T-helper 17 cell (primary cell): ENCODE data around the gene PGLYRP2. TPM values are rescaled to one million over a fixed set of nuclear protein-coding genes. Genes with fewer than 3 reads are reported as not detected.
"Not testable (repeated sequence)": the region's sequence is repeated elsewhere in the genome, so short reads cannot be mapped to it uniquely, and the experiment has no call there.

Experiments used
- ATAC-seq: fragments of 150-1000 bp; cut with Tn5 transposase; 2 replicates; pipeline ENCODE4 v1.10.0; 2021; ENCODE audit warnings: mild to moderate bottlenecking, moderate library complexity
- DNase-seq, 3 donors: peaks; one replicate each; pipeline versions ENCODE4 v3.0.0 to v3.0.0-alpha.2; 2020 to 2021
- H3K9me3 ChIP-seq: one replicate; pipeline ENCODE4 v1.7.0; 2013; ENCODE audit warnings: low read length, mild to moderate bottlenecking; ENCODE audit not compliant: control insufficient read depth, poor library complexity, severe bottlenecking
- H3K27ac Mint-ChIP-seq: one replicate; pipeline ENCODE4 v1.8.0; 2022; ENCODE audit warnings: mild to moderate bottlenecking, moderate library complexity, mixed read lengths
- H3K27me3 Mint-ChIP-seq: one replicate; pipeline ENCODE4 v1.8.0; 2022; ENCODE audit warnings: mixed read lengths
- H3K36me3 Mint-ChIP-seq: one replicate; pipeline ENCODE4 v1.8.0; 2022; ENCODE audit warnings: low read depth, mixed read lengths
- H3K4me1 Mint-ChIP-seq: one replicate; pipeline ENCODE4 v1.8.0; 2022; ENCODE audit warnings: mild to moderate bottlenecking, mixed read lengths
- H3K4me3 Mint-ChIP-seq: one replicate; pipeline ENCODE4 v1.8.0; 2022; ENCODE audit warnings: mild to moderate bottlenecking, moderate library complexity, mixed read lengths
- total RNA-seq, 4 donors: library from RNA in 2 of 4; stranded (reverse) in 2 of 4; gene quantifications; one replicate each; pipeline ENCODE4 v1.2.3 and lab custom pipeline; 2022 to 2026

The PGLYRP2 gene
- total RNA-seq, 2 donors from 2014 or later = not detected

DNA sequence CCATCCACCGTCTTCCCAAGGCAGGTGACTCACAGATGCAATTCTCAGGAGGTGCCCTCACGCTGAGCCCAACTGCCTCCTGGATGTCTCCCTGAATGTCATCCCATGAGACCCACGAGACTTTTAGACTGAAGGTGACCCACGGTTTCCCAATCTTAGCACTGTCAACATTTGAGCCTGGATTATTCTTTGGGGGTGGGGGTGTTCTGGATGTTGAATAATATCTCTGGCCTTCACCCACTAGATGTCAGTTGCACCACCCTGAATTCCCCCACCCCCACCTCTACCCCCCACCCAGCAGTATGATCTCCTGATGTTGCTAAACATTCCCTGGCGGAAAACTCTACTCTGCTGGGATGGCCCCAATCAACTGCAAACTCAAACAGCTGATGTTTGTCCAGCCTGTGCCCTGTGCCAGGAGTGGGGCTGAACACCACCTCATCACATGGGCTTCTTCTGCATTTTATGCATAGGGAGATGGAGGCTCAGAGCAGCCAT lies 26.8 kb upstream of the PGLYRP2 start:
- Mint-ChIP-seq H3K27me3 (peaks cover 9% of the 10 kb centered on the region), H3K36me3 (no peaks in the 10 kb centered on the region), H3K4me1 (peaks cover 18% of the 10 kb centered on the region), H3K27ac (no peak overlapping the region), H3K4me3 (no peak overlapping the region)
- ATAC-seq (no peak), DNase-seq (no peak)
- H3K9me3 ChIP-seq = no peaks in the 10 kb centered on the region

DNA sequence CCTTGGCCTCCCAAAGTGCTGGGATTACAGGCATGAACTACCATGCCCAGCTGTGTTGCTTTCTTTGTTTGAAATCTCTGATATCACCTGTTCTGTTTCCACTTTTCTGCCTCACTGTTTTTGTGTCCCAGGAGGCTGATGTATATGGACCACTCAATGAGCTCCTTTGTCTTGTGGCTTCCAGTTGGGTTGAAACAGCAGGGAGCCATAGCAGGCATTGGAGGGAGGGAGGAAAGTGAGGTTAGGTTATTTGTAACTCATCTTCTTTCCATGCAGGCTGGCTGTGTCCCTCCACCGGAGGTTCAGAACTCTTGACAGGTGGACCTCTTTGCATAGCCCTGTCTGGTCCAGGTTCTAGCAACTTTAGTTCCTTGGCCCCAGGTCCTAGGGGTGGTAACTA lies 23.0 kb upstream of the PGLYRP2 start:
- DNase-seq (no peak), ATAC-seq (no peak)
- no peak overlapping the region for H3K27ac Mint-ChIP-seq

DNA sequence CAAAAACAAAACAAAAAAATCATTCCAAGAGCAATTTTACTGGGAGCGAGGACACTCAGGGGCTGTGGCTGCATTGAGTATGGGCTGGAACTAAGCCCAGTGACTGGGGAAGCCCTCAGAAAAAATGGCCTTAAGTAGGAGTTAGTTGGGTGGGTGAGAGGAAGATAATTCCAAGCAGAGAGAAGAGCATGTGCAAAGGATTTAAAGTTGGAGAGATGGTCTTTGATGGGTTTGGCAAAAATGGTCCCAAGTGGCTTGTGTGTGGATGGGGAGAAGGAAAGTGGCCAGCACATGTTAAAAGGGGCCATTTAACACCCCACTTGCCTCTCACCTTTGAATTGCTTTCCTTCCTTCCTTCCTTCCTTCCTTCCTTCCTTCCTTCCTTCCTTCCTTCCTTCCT lies 22.3 kb upstream of the PGLYRP2 start:
- H3K9me3 ChIP-seq = no peaks in the 10 kb centered on the region
- Mint-ChIP-seq H3K27ac (peak overlapping the region; percentile 56), H3K4me1 (peaks cover 21% of the 10 kb centered on the region), H3K27me3 (peaks cover 5% of the 10 kb centered on the region), H3K4me3 (no peak overlapping the region), H3K36me3 (no peaks in the 10 kb centered on the region)
- DNase-seq = no peak
- ATAC-seq = no peak

More for the DNA sequence above, 23.0 kb upstream of the PGLYRP2 start:
- Mint-ChIP-seq H3K4me3 (no peak overlapping the region), H3K36me3 (no peaks in the 10 kb centered on the region), H3K27me3 (peaks cover 5% of the 10 kb centered on the region), H3K4me1 (peaks cover 23% of the 10 kb centered on the region)
- no peaks in the 10 kb centered on the region for H3K9me3 ChIP-seq

DNA sequence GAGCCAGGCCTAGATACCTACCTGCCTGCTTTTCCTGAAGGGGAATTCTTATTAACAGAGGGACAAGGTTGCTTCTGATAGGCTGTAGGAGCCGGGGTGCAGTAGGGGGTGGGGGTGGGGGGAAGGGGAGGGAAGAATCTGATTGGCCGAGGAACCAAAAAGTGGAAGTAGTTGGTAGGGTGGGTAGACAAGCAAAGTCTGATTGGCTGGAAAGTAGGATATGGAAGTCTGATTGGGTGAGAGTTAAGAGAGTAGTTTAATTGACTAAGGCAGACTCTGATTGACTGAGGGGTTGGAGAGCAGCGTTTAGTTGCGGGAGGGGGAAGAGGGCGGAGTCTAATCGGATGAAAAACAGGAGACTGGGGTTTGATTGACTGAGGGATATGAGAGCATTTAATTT lies 19.6 kb upstream of the PGLYRP2 start:
- H3K36me3 Mint-ChIP-seq = no peaks in the 10 kb centered on the region
- H3K27ac Mint-ChIP-seq = peak overlapping the region; percentile 34
- no peak overlapping the region for H3K4me3 Mint-ChIP-seq
- H3K4me1 Mint-ChIP-seq = peaks cover 20% of the 10 kb centered on the region
- no peaks in the 10 kb centered on the region for H3K9me3 ChIP-seq
- ATAC-seq (no peak), DNase-seq (no peak)
- peaks cover 5% of the 10 kb centered on the region for H3K27me3 Mint-ChIP-seq

DNA sequence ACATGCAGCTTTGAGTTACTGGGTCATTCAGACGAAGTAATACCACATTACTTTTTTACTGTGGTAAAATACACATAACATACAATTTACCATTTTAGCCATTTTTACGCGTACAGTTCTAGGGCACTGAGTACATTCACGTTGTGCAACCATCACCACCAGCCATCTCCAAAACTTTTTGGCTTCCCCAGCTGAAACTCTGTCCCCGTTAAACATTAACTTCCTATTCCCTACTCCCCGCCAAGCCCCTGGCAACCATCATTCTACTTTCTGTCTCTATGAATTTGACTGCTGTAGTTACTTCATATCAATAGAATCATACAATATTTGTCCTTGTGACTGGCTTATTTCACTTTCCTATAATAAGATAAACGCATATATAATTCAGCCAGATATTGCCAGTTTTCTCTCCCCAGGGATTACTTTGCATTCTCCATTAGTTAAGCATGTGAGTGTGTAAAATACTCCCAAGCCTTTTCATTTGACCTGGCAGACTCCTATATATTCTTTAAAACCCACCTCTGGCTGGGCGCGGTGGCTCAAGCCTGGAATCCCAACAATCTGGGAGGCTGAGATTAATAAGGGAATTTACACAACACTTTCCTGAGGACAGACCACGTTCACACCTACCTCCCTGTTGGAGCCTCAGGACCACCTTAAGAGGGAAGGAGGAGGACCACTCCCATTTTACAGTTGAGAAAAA lies 19.0 kb upstream of the PGLYRP2 start:
- H3K27ac Mint-ChIP-seq = no peak overlapping the region
- peaks cover 5% of the 10 kb centered on the region for H3K27me3 Mint-ChIP-seq
- no peak for DNase-seq
- no peaks in the 10 kb centered on the region for H3K36me3 Mint-ChIP-seq
- no peaks in the 10 kb centered on the region for H3K9me3 ChIP-seq
- peaks cover 20% of the 10 kb centered on the region for H3K4me1 Mint-ChIP-seq
- no peak overlapping the region for H3K4me3 Mint-ChIP-seq
- no peak for ATAC-seq

DNA sequence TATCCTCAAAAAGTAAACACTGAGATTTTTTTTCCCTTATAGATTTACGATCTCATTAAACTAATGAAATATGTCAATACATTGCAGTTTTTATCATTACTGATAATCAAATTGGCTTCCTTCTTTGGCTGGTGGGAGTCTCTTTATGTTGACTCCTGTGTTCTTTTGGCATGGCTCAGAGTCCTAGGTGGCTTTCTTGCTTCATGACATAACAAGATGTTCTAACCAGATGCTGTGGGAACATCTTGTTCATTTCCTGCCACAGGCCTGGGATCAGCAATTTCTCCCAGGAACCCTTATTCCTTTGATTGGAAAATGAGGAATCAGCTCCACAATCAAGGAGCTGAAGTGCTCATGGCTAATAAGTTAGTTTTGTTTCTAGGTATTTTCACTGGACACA lies 15.8 kb upstream of the PGLYRP2 start:
- DNase-seq (no peak), ATAC-seq (no peak)
- Mint-ChIP-seq H3K36me3 (no peaks in the 10 kb centered on the region), H3K4me3 (no peak overlapping the region), H3K27ac (no peak overlapping the region), H3K27me3 (no peaks in the 10 kb centered on the region), H3K4me1 (peaks cover 9% of the 10 kb centered on the region)
- no peaks in the 10 kb centered on the region for H3K9me3 ChIP-seq

DNA sequence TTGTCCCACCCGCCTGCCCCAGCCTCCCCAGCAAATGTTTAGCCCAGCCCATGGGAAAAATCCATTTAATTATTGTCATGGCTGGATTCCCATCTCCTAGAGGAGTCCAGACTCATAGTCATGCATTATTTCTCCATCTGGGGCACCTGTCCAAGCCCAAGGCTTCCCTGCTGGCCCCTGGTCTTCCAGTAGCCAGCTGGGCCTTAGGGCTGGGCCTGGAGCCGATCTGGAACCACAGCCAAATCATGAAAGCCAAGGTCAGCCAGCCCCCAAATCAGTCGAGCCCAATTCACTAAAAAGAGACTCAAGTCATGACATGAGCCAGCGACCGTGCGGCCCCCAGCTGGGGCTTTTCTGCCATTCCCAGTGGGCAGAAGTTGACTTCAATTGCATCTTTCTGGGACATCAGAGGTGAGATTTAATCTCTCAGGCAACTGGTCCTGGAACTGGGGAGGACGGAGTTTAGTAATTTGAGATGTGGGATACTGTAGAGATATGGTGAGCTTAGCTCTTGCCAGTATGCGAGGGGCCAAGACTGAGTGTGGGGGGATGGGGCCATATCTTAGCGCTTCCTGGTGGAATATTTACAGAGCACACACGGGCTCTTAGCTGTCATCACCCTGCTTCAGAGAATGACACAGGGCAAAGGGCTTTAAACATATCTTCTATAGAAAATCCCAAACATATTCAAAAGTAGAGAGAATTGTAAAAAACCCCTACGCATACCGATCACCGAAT lies 9.4 kb upstream of the PGLYRP2 start:
- Mint-ChIP-seq H3K36me3 (no peaks in the 10 kb centered on the region), H3K27ac (no peak overlapping the region), H3K4me3 (no peak overlapping the region), H3K27me3 (no peaks in the 10 kb centered on the region), H3K4me1 (peaks cover 4% of the 10 kb centered on the region)
- no peak for ATAC-seq
- no peak for DNase-seq
- no peaks in the 10 kb centered on the region for H3K9me3 ChIP-seq

DNA sequence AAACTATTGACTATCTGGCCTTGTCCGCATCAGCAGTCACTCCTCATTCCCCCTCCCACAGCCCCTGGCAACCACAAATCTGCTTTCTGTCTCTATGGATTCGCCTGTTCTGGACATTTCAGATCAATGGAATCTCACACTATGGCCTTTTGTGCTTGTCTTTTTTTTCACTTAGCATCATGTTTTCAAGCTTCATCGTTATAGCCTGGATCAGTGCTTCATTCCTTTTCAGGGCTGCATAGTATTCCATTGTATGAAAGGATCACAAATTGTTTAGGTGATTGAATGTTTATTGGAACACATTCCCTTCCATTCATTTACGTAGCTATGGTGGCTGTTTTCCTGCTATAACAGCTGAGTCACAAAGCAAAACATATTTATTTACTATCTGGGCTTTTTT lies 7.7 kb upstream of the PGLYRP2 start:
- Mint-ChIP-seq H3K36me3 (no peaks in the 10 kb centered on the region), H3K4me3 (no peak overlapping the region), H3K4me1 (peaks cover 10% of the 10 kb centered on the region), H3K27ac (no peak overlapping the region), H3K27me3 (no peaks in the 10 kb centered on the region)
- DNase-seq = no peak
- no peaks in the 10 kb centered on the region for H3K9me3 ChIP-seq
- ATAC-seq = no peak

DNA sequence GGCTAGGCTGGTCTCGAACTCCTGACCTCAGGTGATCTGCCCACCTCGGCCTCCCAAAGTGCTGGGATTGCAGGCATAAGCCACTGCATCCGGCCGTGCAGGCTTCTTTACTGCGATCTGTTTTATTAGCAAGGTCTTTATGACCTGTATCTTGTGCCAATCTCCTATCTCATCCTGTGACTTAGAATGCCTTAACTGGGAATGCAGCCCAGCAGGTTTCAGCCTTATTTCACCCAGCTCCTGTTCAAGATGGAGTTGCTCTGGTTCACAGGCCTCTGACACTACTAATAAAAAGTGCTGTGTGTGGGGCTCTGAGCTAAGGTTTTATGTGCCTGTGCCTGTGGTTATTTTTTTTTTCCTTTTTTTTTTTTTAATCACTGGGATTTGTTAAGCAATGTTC lies 6.5 kb upstream of the PGLYRP2 start:
- H3K27ac Mint-ChIP-seq, H3K9me3 ChIP-seq, DNase-seq, H3K27me3 Mint-ChIP-seq, H3K36me3 Mint-ChIP-seq, H3K4me3 Mint-ChIP-seq, ATAC-seq: not testable (repeated sequence)
- peaks cover 11% of the 10 kb centered on the region for H3K4me1 Mint-ChIP-seq

DNA sequence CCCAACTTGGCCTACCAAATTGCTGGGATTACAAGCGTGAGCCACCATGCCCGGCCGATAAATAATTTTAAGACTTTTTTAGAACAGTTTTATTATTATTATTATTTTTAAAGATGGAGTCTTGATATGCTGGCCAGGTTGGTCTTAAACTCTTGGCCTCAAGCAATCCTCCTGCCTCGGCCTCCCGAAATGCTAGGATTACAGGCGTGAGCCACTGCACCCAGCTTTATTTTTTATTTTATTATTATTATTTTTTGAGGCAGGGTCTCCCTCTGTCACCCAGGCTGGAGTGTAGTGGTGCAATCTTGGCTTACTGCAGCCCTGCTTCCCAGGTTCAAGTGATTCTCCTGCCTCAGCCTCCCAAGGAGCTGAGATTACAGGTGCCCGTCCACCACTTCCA lies 1.7 kb upstream of the PGLYRP2 start:
- peaks cover 18% of the 10 kb centered on the region for H3K4me1 Mint-ChIP-seq

DNA sequence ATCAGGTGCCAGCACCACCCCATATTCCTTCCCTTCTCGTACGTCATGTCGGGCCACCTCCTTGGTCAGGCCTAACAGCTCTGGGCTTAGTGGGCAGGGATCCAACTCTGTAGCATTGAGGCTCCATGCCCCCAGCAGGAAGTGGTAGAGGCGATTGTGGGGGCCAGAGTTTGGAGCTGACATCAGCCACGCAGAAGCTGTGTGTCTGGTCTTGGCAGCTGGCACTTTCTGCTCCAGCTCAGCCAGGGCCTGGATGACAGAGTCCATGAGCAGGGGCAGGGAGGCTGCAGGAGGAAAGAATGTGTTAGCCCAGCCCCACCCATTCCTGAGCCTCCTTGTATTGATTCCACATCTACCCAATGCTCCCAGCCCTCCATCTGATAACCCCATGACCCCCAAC lies 3.0 kb downstream of the PGLYRP2 start:
- H3K9me3 ChIP-seq = no peaks in the 10 kb centered on the region
- H3K27me3 Mint-ChIP-seq = no peaks in the 10 kb centered on the region
- ATAC-seq (no peak), DNase-seq (no peak)
- no peaks in the 10 kb centered on the region for H3K36me3 Mint-ChIP-seq
- peaks cover 19% of the 10 kb centered on the region for H3K4me1 Mint-ChIP-seq
- no peak overlapping the region for H3K4me3 Mint-ChIP-seq
- peak overlapping the region; percentile 43 for H3K27ac Mint-ChIP-seq

More for the DNA sequence above, 1.7 kb upstream of the PGLYRP2 start:
- H3K36me3 Mint-ChIP-seq, H3K27ac Mint-ChIP-seq, H3K27me3 Mint-ChIP-seq, ATAC-seq, DNase-seq, H3K4me3 Mint-ChIP-seq, H3K9me3 ChIP-seq: not testable (repeated sequence)

DNA sequence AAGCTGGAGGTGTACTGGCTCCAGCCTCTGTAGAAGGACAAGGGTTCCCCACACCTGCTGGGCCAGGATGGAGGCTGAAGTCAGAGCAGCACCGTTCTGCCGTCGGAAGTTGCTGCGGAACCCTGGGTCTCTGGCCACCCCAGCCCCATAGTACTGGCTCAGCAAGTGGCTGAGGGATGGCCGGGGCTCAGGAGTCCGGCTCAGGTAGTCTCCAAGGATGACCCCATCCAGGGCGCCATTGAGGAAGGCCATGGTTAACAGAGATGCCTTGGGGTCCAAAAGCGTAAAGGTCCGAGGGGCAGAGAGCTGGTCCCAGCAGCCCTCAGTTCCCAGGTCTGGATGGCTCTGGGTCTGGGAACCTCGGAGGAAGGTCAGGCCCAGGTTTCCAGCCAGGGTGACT lies 3.7 kb downstream of the PGLYRP2 start:
- H3K4me3 Mint-ChIP-seq = no peak overlapping the region
- no peaks in the 10 kb centered on the region for H3K9me3 ChIP-seq
- H3K27me3 Mint-ChIP-seq = no peaks in the 10 kb centered on the region

DNA sequence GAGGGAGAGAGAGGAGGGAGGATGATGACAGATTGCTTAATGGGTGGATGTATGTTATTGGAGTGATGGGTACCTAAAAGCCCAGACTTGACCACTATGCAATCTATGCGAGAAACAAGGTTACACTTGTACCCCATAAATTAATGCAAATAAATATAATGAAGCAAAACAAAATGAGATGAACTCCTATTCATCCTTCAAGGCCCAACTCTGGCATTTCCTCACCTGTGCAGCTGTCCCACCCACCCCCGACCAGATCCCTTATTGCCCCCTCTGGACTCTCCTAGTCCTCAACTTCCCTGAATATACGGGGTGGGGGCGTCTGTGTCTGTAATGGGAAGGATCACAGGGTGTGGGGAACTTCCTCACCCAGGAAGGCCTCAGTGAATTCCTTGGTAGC lies 4.1 kb downstream of the PGLYRP2 start:
- H3K4me1 Mint-ChIP-seq = peaks cover 20% of the 10 kb centered on the region
- H3K27ac Mint-ChIP-seq = no peak overlapping the region
- no peak for DNase-seq
- no peak for ATAC-seq
- H3K27me3 Mint-ChIP-seq = no peaks in the 10 kb centered on the region
- no peaks in the 10 kb centered on the region for H3K9me3 ChIP-seq
- H3K36me3 Mint-ChIP-seq = no peaks in the 10 kb centered on the region
- H3K4me3 Mint-ChIP-seq = no peak overlapping the region

More for the DNA sequence above, 3.7 kb downstream of the PGLYRP2 start:
- ATAC-seq (no peak), DNase-seq (no peak)
- H3K27ac Mint-ChIP-seq = no peak overlapping the region
- H3K4me1 Mint-ChIP-seq = peaks cover 19% of the 10 kb centered on the region
- no peaks in the 10 kb centered on the region for H3K36me3 Mint-ChIP-seq

DNA sequence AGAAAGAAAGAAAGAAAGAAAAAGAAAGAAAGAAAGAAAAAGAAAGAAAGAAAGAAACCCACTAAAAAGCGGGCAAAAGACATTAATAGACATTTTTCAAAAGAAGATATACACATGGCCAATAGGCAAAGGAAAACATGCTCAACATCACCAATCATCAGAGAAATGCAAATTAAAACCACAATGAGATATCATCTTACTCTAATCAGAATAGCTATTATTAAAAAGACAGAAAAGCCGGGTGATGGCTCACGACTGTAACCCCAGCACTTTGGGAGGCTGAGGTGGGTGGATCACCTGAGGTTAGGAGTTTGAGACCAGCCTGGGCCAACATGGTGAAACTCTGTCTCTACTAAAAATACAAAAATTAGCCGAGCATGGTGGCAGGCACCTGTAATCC lies 5.5 kb downstream of the PGLYRP2 start:
- H3K27me3 Mint-ChIP-seq, H3K36me3 Mint-ChIP-seq, H3K4me3 Mint-ChIP-seq, DNase-seq, H3K9me3 ChIP-seq: not testable (repeated sequence)
- peak overlapping the region; percentile 14 for H3K27ac Mint-ChIP-seq
- peak; percentile 41 for ATAC-seq
- peaks cover 29% of the 10 kb centered on the region for H3K4me1 Mint-ChIP-seq
